ENCODE data around the gene CLEC18B.
A peak's percentile ranks its signal among the peaks of the same experiment; 100 is the strongest.
"Not testable (repeated sequence)": the region's sequence is repeated elsewhere in the genome, so short reads cannot be mapped to it uniquely, and the experiment has no call there.

Gene CLEC18B

DNA sequence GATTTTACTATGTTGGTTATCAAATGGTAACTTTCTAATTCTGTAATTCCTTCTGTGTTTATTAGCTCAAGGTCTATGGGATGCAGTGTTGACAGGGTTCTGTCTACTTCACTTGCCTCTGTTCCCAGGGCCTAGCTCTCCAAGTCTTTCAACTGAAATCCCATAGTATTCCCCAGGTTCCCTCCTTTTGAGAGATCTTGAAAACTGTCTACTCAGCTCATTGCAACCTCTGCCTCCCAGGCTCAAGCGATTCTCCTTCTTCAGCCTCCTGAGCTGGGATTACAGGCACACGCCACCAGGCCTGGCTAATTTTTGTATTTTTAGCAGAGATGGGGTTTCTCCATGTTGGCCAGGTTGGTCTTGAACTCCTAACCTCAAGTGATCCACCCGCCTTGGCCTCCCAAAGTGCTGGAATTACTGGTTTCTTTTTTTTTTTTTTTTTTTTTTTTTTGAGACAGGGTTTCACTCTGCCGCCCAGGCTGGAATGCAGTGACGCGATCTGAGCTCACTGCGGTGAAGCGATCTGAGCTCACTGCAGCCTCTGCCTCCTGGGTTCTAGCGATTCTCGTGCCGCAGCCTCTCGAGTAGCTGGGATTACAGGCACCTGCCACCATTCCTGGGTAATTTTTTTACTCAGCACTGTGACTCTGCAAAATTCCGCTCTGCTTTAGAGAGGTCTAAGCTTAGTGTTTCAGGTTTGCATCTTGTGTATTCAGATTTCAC, 22.5 kb upstream of the CLEC18B start:
- DNase-seq: not testable (repeated sequence)

DNA sequence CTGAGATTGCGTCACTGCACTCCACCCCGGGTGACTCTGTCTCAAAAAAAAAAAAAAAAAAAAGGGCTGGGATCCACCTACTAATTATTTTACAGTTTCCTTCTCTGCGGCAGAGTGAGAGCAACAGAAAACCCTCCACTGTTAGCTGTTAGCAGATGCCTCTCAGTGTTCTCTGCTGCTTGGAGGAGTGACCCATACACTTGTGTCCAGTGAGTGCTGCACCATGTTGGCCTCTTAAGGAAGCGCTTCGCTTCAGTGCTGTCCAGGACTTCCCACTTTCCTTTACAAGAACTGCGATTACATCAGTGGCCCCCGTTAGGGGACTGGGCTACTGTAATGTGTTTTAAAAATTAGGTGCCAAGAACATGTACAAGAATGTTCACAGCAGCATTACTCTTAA, 18.4 kb upstream of the CLEC18B start:
- no peak for DNase-seq

DNA sequence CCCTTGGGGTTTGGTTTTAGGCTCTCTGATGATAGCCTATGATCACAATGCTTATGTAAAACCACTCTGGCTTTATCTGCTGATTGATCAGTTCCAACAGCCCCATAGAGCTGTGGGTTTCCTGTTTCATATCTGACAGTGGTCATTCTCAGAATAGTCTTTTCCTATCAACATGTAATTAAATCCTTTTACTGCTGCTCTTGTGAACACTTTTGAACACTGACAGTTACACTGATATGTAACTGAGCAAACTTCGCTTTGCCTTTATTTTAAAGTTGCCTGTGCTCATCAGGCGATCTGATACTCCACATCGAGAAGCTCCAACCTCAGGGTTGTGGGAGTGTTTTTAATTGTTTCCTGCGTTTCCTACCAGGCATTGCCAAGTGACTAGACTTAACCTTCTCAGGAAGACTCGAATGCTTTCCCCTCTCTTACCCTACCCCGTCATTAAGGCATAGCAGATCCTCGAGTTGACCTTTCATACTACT, 17.3 kb upstream of the CLEC18B start:
- no peak for DNase-seq

DNA sequence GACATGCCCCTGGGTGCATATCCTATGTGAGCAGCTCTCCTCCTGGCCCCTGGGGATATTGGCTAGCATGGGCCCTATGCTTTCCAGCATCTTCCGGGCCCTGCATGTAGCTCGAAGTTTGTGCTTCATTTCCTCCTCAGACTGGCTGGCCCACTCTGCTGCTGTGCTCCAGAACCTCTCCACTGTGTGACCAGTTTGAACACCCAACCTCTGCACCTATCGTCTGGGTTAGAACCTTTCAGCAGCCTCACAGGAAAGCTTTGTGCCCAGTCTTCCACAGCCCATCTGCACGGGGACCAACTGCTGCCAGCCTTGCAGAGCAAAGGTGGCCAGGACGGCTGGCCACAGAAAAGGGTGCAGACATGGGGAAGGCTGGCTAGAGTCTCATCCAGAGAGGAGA, 10.2 kb upstream of the CLEC18B start:
- no peak for DNase-seq

DNA sequence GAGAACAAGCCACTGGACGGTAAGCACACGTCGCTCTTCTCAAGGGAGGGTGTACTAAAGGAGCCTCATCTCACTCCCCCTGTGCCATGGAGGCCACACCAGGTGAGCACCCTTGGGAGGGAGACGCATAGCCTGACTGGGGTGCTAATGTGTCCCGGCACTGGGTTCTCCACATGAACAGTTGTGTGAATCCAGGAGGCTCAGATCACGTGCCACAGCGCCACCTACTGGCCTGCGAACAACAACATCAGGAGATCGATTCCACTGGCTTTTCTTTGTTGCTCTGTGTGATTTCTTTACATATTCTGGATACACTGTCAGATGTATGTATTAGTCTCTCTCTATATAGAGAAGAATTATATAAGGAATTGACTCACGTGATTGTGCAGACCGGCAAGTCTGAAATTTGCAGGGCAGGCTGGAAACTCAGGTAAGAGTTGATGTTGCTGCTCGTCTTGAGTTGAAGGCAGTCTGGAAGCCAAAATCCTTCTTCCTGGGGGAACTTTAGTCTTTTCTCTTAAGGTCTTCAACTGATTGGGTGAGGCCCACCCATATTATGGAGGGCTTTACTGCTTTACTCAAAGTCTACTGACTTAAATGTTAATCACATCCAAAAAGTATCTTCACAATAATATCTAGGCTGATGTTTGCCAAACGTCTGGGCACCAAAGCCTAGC, 8.9 kb upstream of the CLEC18B start:
- peak; percentile 16 to 24 for DNase-seq

DNA sequence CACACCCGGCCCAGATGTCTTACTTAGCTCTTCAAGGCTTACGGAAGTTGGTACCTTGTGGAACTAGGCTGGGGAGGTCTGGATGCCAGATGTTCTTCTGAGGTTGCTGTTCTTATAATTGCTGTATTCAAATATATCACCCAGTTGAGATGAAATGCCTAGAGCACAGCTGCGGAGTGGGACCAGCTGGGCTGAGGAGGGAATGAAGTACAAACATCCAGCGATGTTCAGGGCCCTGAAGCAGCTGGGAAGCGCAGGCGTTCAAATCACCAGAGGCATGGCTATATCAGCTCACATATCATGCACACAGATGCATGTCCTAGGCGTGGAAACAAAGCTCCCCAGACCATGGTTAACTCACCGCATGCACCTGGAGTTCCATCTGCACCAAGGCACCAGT, 7.2 kb upstream of the CLEC18B start:
- DNase-seq: not testable (repeated sequence)

DNA sequence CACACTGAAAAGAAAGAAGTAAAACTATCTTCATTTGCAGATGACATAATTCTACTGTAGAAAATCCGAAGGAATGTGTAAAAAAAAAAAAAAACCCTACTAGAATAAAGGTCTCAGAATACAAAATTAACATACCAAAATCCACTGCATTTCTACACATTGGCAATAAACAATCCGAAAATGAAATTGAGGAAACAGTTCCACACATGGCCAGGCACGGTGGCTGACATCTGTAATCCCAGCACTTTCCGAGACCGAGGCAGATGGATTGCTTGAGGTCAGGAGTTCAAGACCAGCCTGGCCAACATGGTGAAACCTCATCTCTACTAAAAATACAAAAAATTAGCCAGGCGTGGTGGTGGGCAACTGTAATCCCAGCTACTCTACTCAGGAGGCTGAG, 4.5 kb upstream of the CLEC18B start:
- not testable (repeated sequence) for DNase-seq

DNA sequence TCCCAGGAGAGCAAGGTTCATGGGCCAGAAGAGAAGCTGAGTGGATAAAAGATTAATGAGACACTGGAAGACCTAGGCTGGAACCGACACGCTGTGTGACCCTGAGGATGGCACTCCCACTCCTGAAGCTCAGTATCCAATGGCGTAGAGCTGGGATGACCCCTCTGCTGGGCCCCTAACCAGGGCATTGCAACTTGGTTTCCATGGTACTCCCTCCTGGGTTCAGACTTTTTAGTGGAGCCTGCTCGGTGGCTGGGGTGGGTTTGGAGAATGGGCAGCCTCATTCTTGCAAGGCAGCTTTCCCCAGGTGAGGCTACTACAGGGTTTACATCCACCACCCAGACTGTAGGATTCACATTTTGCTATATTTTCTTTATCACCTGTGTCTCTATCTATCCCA, 2.4 kb upstream of the CLEC18B start:
- DNase-seq: not testable (repeated sequence)

DNA sequence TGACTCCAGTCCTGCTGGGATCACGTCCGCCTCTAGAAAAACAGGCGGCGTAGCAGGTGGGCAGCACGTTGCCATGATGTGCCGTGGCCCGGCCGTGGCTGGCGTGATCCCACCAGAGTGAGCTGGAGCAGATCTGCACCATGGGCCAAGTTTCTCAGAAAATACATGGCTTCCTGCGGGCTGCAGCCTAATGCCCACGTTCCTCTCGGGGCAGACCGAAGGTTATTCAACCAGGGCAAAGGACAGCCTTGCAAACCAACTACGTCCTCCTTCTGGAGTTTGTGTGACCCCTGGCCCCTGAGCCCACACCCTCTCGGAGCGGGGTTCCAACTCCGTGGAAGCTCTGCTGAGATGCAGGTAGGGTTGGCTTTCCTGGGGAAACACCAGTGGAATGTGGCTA, 808 bp upstream of the CLEC18B start:
- DNase-seq: not testable (repeated sequence)

DNA sequence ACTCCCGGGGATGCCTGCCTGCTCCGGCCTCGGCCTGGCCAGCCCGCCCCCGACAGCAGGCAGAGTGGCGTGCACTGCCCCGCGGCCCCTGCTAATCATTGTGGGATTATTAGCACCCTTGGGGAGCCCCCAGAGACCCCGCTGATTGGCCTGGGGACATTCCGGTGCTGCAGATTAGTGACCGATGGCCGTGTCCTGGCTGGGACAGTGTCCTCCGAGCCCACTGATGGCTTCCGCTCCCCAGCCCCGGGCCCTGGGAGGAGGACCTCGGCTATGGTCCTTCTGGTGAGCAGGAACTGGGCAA, 156 bp upstream of the CLEC18B start:
- not testable (repeated sequence) for DNase-seq

DNA sequence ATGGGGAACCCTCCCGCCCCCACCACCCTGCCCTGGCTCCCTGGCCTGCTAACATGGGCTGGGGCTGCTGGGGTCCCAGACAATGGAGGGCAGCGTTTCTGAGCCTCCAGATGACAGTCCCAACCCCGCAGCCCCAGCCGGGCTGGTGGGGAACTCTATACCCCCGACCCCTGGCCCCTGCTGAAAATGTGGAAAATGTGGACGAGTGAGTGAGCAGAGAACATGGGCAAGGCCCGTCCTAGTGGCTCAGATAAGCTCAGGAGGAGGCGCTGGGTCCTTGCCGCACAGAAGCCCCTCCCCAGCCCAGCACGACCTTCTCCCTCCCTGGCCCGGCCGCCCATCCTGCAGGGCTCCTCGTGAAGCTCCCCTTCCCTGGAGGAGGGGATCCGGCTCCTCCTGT, 1.5 kb downstream of the CLEC18B start:
- DNase-seq: not testable (repeated sequence)

DNA sequence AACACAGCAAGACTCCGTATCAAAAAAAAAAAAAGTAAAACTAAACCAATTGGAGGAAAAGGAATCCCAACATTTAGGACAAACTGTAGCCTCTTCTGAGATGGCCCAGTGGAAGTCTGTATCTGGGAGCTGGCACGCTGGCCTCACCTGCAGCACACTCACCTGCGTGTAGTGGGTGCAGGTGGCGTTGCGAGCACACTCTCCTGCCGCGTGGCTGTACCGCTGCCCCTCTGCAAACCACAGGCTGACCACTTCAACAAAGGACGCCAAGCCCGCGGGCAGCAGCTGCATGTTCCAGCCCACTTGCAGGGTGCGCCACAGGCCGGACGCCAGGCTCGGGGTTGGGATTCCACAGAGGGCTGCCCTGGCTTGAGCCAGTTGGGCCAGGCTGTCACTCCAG, 3.4 kb downstream of the CLEC18B start:
- not testable (repeated sequence) for DNase-seq

DNA sequence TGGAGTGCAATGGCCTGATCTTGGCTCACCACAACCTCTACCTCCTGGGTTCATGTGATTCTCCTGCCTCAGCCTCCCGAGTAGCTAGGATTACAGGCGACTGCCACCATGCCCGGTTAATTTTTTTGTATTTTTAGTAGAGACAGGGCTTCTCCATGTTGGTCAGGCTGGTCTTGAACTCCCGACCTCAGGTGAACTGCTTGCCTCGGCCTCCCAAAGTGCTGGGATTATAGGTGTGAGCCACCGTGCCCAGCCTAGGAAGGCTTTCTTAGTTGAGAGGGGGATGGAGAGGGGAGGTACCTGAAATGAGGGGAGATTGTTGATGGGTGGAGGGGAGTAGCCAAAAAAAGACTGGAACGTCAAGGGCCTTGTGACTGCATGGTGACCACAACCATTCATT, 7.4 kb downstream of the CLEC18B start:
- not testable (repeated sequence) for DNase-seq

DNA sequence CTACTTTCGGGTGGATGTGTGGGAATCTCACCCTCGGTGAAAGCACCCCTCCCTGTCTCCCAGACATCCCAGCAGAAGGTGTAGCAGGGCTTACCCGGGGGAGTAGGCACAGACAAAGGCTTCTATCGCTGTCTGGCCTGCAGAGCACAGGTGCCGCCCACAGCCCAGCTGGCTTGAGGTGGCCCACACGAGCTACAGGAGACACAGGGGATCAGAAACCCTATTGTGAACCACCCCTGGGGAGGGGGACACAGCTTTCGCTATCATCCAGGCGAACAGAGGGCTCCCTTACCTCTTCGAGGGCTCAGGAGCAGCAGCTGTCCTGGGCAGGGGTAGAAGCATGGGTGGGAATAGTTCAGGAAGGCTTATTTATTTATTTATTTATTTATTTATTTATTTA, 7.8 kb downstream of the CLEC18B start:
- DNase-seq: not testable (repeated sequence)

DNA sequence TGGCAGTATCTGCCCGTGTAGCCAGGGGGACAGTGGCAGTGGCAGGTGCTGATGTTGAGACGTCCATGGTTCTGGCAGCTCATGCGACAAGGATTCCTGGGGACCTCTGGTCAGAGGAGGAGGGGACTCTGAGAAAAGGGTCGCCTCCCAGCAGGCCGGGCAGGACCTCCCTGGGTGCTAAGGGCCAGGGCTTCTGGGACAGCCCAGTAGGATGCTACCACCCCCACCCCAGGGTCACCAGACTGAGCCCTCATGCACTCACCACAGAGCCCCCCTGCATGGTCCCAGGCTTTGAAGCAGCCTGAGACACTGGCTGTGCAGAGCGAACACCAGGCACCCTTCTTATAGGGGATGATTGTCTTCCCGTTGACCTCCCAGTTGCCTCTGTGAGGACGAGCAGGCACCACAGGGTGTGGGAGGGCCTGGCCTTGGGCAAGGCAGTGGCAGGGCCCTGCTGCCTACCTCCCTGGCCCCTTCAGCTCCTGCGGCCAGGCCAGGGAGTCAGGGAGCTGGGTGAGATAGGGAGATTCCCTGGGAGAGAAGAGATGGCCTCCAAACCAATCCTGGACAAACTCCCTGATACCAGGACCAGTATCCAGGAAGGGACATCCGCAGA, 8.4 kb downstream of the CLEC18B start:
- not testable (repeated sequence) for DNase-seq

DNA sequence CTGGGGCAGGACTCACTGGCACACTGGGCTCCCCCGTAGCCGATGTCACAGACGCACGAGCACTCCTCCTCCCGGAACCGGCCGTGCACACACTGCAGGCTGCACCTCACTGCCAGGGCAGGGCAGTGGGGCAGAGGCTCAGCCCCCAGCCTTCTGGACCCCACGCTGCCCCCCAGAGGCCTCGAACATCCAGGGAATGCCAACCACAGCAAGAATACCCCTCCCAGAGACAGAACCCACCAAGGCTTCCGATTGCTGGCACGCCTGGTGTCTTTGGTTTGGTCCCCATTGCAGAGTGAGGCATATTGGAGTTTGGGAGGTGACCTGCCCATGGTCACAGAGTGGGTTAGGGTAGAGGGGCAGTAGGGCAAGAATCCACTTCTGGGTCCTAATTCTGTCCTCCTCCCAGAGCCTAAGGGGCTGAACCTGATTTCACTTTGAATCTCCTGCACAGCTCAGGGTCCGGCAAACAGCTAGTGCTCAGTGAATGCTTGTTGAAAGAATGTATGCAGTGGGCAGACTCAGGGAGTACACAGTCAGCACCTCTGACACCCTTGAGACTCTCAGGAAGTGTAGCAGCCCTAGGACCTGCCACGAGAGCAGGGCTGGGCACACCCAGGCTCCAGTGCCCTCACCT, 9.0 kb downstream of the CLEC18B start:
- not testable (repeated sequence) for DNase-seq

DNA sequence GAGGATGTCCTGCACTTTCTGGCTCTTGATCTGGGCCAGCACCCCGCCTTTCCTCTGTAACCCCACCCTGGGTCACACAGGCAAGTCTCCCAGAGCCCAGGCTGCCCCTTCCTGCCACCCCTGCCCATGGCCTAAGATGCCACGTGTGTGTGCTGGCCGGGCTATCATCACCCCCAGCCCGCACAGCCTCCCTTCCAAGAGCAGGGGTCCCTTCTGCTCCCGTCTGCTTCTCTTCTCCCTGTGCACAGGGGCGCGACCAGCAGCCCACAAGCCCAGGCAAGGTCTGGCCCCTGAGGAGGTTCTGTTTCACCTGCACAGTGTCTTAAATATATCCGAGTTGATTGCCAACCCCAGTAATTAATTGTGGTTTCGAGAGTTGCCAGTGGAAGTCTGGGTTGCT, 10.3 kb downstream of the CLEC18B start:
- not testable (repeated sequence) for DNase-seq

DNA sequence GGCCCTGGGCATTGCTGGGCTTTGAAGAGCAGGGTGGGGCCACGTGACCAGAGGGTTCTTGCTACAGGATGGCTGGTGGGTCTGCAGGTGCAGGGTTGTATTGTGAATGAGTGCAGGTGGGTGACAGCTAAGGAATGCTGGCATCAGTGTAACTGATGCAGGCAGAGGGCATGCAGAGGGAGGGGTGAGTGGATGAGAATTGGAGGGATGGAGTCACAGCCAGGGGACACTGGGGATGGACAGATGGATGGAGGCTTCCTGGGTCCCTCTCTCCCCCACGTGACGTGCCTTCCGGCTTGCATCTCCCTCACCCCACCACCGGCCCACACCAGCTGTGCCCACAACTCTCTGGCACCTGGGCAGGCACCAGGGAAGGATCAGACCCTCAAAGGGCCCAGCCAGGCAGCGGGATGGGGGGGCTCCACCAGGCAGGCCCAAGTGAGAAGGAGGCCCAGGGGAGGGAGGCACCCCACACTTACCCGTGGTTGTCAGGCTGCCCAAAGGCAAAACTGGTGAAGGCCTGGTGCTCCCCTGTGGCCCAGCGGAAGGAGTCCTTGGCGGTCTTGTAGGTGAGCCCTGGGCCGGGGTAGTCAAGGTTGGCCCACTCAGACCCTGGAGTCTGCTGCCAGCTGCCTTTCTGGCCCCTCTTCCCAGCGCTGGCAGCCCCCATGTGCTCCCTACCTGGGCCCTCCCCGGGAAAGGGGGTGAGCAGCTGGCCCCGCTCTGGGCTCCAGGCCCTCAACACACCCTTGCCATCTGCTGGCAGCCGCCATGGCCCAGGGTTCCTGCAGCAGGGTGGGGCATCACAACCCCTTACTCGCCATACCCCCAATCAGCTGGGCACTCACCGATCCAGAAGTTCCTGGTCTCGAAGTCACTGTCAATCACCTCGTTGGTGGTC, 11.0 kb downstream of the CLEC18B start:
- DNase-seq: not testable (repeated sequence)

DNA sequence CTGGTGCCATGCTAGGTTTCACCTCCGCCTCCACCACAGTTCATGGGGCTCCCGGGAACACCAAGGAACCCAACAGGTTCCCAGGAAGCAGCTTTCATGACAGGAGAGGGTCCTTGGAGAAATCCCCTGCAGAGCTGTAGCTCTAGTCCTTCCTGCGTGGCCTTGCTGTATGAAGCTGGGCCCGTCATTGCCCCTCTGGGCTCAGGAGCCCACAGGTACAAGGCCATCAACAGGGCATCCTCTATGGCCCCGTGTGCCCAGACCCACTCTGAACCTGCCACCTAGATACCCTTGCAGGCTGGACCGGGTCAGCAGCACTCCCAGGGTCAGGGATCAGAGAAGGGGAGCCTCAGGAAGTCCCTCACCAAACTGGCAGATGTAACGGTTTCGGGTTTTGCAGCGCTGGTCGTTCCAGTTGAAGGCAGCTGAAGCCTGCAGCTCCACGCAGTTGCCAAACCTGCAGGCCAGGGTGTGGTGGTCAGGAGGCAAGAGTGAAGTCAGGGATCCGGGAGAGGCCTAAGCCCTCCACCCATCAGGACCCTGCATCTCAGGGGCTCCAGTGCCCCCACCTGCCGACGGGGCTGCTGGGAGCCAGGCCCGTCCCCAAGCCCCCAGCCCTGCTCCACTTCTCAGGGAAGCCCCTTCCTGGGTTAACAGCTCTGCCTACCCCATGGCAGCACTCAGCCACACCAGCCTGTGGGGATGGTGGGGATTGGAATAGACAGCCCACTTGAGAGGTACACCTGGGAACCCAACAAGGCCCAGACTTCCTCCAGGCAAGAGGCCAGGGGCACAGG, 11.9 kb downstream of the CLEC18B start:
- not testable (repeated sequence) for DNase-seq

DNA sequence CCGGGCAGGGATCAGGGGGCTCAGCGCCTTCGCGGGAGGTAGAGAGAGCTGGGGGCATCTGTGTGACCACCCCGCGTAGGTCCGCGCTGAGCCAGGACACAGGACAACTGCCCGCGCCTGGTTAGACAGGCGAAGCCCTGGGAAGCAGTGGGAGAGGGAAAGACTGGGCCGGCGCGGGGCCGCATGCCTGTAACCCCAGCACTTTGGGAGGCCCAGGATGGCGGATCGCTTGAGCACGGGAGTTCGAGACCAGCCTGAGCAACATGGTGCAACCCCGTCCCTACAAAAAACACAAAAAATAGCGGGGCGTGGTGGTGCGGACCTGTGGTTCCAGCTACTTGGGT, 13.9 kb downstream of the CLEC18B start:
- not testable (repeated sequence) for DNase-seq

DNA sequence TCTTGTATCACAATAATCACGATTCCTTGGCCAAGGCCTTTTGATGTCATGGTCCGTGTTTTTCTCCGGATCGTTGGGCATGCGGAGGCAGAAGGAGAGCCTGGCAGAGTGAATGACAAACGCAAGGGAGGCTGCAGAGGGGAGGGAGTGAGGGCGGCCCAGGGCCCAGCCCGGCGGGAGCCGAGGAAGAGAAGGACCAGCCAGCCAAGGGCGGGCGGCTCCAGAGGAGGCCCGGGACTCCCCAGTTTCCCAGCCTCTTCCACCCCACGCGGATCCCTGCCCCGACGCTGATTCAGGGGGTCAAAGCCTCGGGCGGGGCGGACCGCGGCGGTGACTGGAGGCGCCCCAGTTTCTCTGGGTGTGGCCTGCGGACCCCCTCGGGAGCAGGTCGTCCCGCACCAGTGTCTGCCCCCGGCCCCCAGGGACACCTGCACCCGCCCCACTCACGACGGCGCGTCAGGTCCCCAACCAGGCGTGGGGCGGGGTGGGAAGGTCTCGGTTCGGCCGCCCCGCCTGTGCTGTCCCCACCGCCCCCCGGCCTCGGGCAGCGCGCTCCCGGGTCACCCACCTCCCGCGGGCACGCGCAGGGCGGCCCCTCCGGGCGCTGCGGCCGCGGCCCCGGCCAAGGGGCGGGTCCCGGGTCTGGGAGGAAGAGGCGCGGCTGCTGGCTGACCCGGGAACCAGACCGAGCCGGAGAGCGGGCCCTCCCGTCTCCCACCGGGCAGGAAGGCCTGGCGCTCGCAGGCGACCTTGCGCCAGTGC, 14.5 kb downstream of the CLEC18B start:
- not testable (repeated sequence) for DNase-seq

All from hippocampal formation (tissue), 2 donors.